ENCODE measurements around the gene HELT. TPM values are rescaled to one million over a fixed set of nuclear protein-coding genes. Genes with fewer than 3 reads are reported as not detected.

The HELT gene
- total and polyA plus RNA-seq, 2 donors (not counting 3 experiments of a cell fraction or from before 2014, with no cell fraction given): not detected

DNA sequence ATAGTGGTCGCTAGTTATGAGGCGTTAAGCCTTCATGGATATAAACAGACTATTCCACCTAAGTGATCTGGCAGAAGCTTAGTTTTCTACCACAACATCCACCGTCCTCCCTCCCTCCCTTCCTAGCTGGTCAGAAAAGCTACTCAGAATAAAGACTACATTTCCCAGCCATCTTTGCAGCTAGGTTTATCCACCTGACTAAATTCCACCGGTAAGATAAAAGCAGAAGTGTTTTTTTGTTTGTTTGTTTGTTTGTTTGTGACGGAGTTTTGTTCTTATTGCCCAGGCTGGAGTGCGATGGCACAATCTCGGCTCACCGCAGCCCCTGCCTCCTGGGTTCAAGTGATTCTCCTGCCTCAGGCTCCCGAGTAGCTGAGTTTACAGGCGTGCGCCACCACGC, 44.3 kb downstream of the HELT start:
- ChIA-PET POLR2A (no interaction called here), CTCF (interaction anchor here (1.0 to 1.1 kb wide), 2 partner anchors 23 to 34 kb away, joined by 3 to 7 read pairs; no protein-coding TSS in a partner anchor)
- TF ChIP-seq MYC (IDR thresholded peaks at IDR 0.05; ENCODE audit: low read depth, low read length): no peak
- no peak for TF ChIP-seq CTCF (IDR thresholded peaks at IDR 0.05; ENCODE audit: extremely low read depth in 1 of 2, insufficient read depth in 1 of 2, low read depth in 1 of 2, low read length in 2 of 2)
- no peak for TF ChIP-seq FOS (IDR thresholded peaks at IDR 0.05; ENCODE audit: borderline replicate concordance, insufficient read depth, low read length)
- no peak for TF ChIP-seq GATA2 (IDR thresholded peaks at IDR 0.05; ENCODE audit: insufficient read depth, insufficient read length, low read depth, low read length)
- TF ChIP-seq POLR2A (IDR thresholded peaks at IDR 0.05; ENCODE audit: low read depth, low read length): no peak
- no peak for TF ChIP-seq MAX (IDR thresholded peaks at IDR 0.05; ENCODE audit: insufficient read depth, insufficient read length)
- TF ChIP-seq JUN (IDR thresholded peaks at IDR 0.05; ENCODE audit: borderline replicate concordance, insufficient read depth, insufficient read length, low read depth): no peak
- TF ChIP-seq EZH2 (IDR thresholded peaks at IDR 0.05; ENCODE audit: borderline replicate concordance, low read depth, low read length, severe bottlenecking): no peak
- no peak for TF ChIP-seq POLR2AphosphoS5 (IDR thresholded peaks at IDR 0.05; ENCODE audit: insufficient read depth, low read depth, low read length)
- Histone ChIP-seq H2AFZ (ENCODE audit: low read depth, low read length) (no peak overlapping the region), H4K20me1 (replicated peaks; ENCODE audit: control insufficient read depth, extremely low read depth, insufficient read depth, low read length) (no peaks in the 10 kb centered on the region), H3K9ac (replicated peaks; ENCODE audit: extremely low read depth, insufficient read depth, low read length) (no peak overlapping the region), H3K27ac (ENCODE audit: insufficient read depth, low read depth, low read length) (no peak overlapping the region), H3K79me2 (ENCODE audit: control insufficient read depth, insufficient read depth, low read length) (no peaks in the 10 kb centered on the region), H3K9me1 (replicated peaks; ENCODE audit: control insufficient read depth, extremely low read depth, insufficient read depth, low read length) (no peaks in the 10 kb centered on the region), H3K27me3 (ENCODE audit: control insufficient read depth in 2 of 2, insufficient read depth in 2 of 2, low read length in 2 of 2) (peaks cover 0 to 2% of the 10 kb centered on the region in 2 experiments), H3K4me3 (replicated peaks in 1 of 3; ENCODE audit: insufficient read depth in 1 of 3, low read depth in 1 of 3, low read length in 3 of 3) (no peak overlapping the region), H3K4me1 (ENCODE audit: control insufficient read depth, extremely low read depth, insufficient read depth, low read length) (no peaks in the 10 kb centered on the region), H3K4me2 (ENCODE audit: insufficient read depth, low read length) (no peak overlapping the region), H3K36me3 (ENCODE audit: control insufficient read depth in 2 of 2, extremely low read depth in 1 of 2, insufficient read depth in 2 of 2, low read length in 2 of 2) (no peaks in the 10 kb centered on the region), H3K9me3 (replicated peaks; ENCODE audit: control insufficient read depth, insufficient read depth, low read length) (no peaks in the 10 kb centered on the region)
- no peak for DNase-seq (ENCODE audit: low read depth, low spot score)
- intact Hi-C loops (cut with micrococcal nuclease) (no loop called here), dilution Hi-C loops (cut with MboI; ENCODE audit: extremely low pct_ligation_motif_present, low sequenced_read_pairs) (no loop called here)
- no peak for FAIRE-seq
- no TSS peak for BruUV-seq (replicated peaks)

All from endothelial cell of umbilical vein (primary cell).